Astrocyte (in vitro differentiated cells and primary cell): ENCODE results near the gene NPW. TPM values are rescaled to one million over a fixed set of nuclear protein-coding genes. Genes with fewer than 3 reads are reported as not detected.

Experiments used
- DNase-seq: peaks from one replicate; pipeline ENCODE4 v3.0.0-alpha.2; 2010; ENCODE audit warnings: low read depth
- FAIRE-seq: peaks from 2 replicates; lab custom pipeline; 2011; peaks lifted over from hg19 to GRCh38; lab: Jason Lieb, UNC
- H2AFZ ChIP-seq: 2 replicates; pipeline ENCODE4 v1.6.0; 2012; ENCODE audit warnings: low read depth, low read length, inconsistent platforms
- H3K27ac ChIP-seq: 2 replicates; pipeline ENCODE4 v1.5.1; 2011; ENCODE audit warnings: low read depth, low read length, inconsistent platforms
- H3K27me3 ChIP-seq: 2 replicates; pipeline ENCODE4 v1.6.0; 2011; ENCODE audit warnings: low read length, inconsistent platforms; ENCODE audit not compliant: insufficient read depth
- H3K36me3 ChIP-seq: 2 replicates; pipeline ENCODE4 v1.5.1; 2011; ENCODE audit warnings: low read length, inconsistent platforms; ENCODE audit not compliant: insufficient read depth
- H3K4me1 ChIP-seq: 2 replicates; pipeline ENCODE4 v1.5.1; 2011; ENCODE audit warnings: low read length, inconsistent platforms; ENCODE audit not compliant: insufficient read depth
- H3K4me2 ChIP-seq: 2 replicates; pipeline ENCODE4 v1.6.0; 2012; ENCODE audit warnings: low read length, inconsistent platforms
- H3K4me3 ChIP-seq: 2 replicates; pipeline ENCODE4 v1.5.1; 2011; ENCODE audit warnings: low read depth, mild to moderate bottlenecking, low read length, inconsistent platforms; ENCODE audit not compliant: insufficient read depth
- H3K79me2 ChIP-seq: 2 replicates; pipeline ENCODE4 v1.6.0; 2012; ENCODE audit warnings: mild to moderate bottlenecking, low read length, inconsistent platforms; ENCODE audit not compliant: insufficient read depth
- H3K9ac ChIP-seq: 2 replicates; pipeline ENCODE4 v1.6.0; 2012; ENCODE audit warnings: mild to moderate bottlenecking, low read length, inconsistent platforms
- H3K9me3 ChIP-seq: 2 replicates; pipeline ENCODE4 v1.5.1; 2012; ENCODE audit warnings: low read depth, mild to moderate bottlenecking, low read length, inconsistent platforms; ENCODE audit not compliant: insufficient read depth
- H4K20me1 ChIP-seq: 2 replicates; pipeline ENCODE4 v1.6.0; 2012; ENCODE audit warnings: low read length, inconsistent platforms; ENCODE audit not compliant: insufficient read depth
- H3K27ac Mint-ChIP-seq: one replicate; pipeline ENCODE4 v1.8.0; 2021; ENCODE audit warnings: mild to moderate bottlenecking, mixed read lengths; ENCODE audit not compliant: unreplicated experiment
- H3K27me3 Mint-ChIP-seq: one replicate; pipeline ENCODE4 v1.8.0; 2021; ENCODE audit warnings: low read depth, mixed read lengths; ENCODE audit not compliant: unreplicated experiment
- H3K36me3 Mint-ChIP-seq: one replicate; pipeline ENCODE4 v1.8.0; 2021; ENCODE audit warnings: low read depth, mixed read lengths; ENCODE audit not compliant: unreplicated experiment
- H3K4me1 Mint-ChIP-seq: one replicate; pipeline ENCODE4 v1.8.0; 2021; ENCODE audit warnings: low read depth, mixed read lengths; ENCODE audit not compliant: unreplicated experiment
- H3K4me3 Mint-ChIP-seq: one replicate; pipeline ENCODE4 v1.8.0; 2021; ENCODE audit warnings: mild to moderate bottlenecking, moderate library complexity, mixed read lengths; ENCODE audit not compliant: unreplicated experiment
- H3K9me3 Mint-ChIP-seq: one replicate; pipeline ENCODE4 v1.8.0; 2021; ENCODE audit warnings: mild to moderate bottlenecking, mixed read lengths; ENCODE audit not compliant: unreplicated experiment
- CTCF ChIP-seq: IDR thresholded peaks from 2 replicates; pipeline ENCODE4 v1.5.1; 2011; ENCODE audit warnings: low read depth, mild to moderate bottlenecking, inconsistent platforms, low read length, moderate library complexity; ENCODE audit not compliant: insufficient read depth
- EZH2 ChIP-seq: IDR thresholded peaks from 2 replicates; pipeline ENCODE4 v1.6.1; 2012; ENCODE audit warnings: mild to moderate bottlenecking, low read length, inconsistent platforms; ENCODE audit not compliant: insufficient read depth
- total RNA-seq: library from RNA; stranded (reverse); gene quantifications from 2 replicates; pipeline ENCODE4 v1.2.1, GENCODE V29; 2021

The NPW gene
- total RNA-seq, 1 donor from 2014 or later, result 2.1 TPM

- Histone ChIP-seq H3K79me2 (peaks cover 14% of the 10 kb centered on the region), H3K27ac (no peak overlapping the region), H3K27me3 (peaks cover 32% of the 10 kb centered on the region), H3K9ac (no peak overlapping the region), H3K4me3 (no peak overlapping the region), H4K20me1 (peaks cover 47% of the 10 kb centered on the region), H3K4me2 (no peak overlapping the region), H3K4me1 (peaks cover 2% of the 10 kb centered on the region), H3K9me3 (no peaks in the 10 kb centered on the region), H3K36me3 (peaks cover 7% of the 10 kb centered on the region), H2AFZ (no peak overlapping the region)
- no peaks in the 10 kb centered on the region for H3K9me3 Mint-ChIP-seq
- peaks cover 19% of the 10 kb centered on the region for H3K27me3 Mint-ChIP-seq
- no peak overlapping the region for H3K27ac Mint-ChIP-seq
- no peak overlapping the region for H3K4me3 Mint-ChIP-seq
- TF ChIP-seq CTCF (no peak), EZH2 (no peak)
- H3K4me1 Mint-ChIP-seq, result peaks cover 2% of the 10 kb centered on the region
- peaks cover 6% of the 10 kb centered on the region for H3K36me3 Mint-ChIP-seq
- no peak for FAIRE-seq
- DNase-seq, result no peak
Measured at GRCh38 chr16:1978476-1979120, 41.0 kb upstream of the NPW start.

- Mint-ChIP-seq H3K4me1 (peaks cover 2% of the 10 kb centered on the region), H3K27me3 (peaks cover 19% of the 10 kb centered on the region), H3K36me3 (peaks cover 6% of the 10 kb centered on the region), H3K9me3 (no peaks in the 10 kb centered on the region), H3K4me3 (no peak overlapping the region), H3K27ac (no peak overlapping the region)
- Histone ChIP-seq H3K36me3 (peaks cover 7% of the 10 kb centered on the region), H3K27me3 (peaks cover 32% of the 10 kb centered on the region), H3K9me3 (no peaks in the 10 kb centered on the region), H3K4me2 (no peak overlapping the region), H3K27ac (no peak overlapping the region), H3K9ac (no peak overlapping the region), H3K79me2 (peaks cover 5% of the 10 kb centered on the region), H3K4me3 (no peak overlapping the region), H4K20me1 (peaks cover 38% of the 10 kb centered on the region), H3K4me1 (peaks cover 4% of the 10 kb centered on the region), H2AFZ (no peak overlapping the region)
- FAIRE-seq (no peak), DNase-seq (no peak)
- TF ChIP-seq CTCF, result no peak
- no peak for TF ChIP-seq EZH2
Measured at GRCh38 chr16:1979271-1980029, 40.1 kb upstream of the NPW start.
